Gastrocnemius medialis (tissue), 4 donors: ENCODE results near the gene GRIN3A. TPM values are rescaled to one million over a fixed set of nuclear protein-coding genes. Genes with fewer than 3 reads are reported as not detected.

Experiments used
- ATAC-seq, 2 donors: fragments of 150-250 bp; one replicate each; pipeline ENCODE4 v1.9.1; 2016
- DNase-seq, 2 donors: peaks; one replicate each; pipeline ENCODE4 v3.0.0-alpha.2; 2019
- H3K27ac ChIP-seq, 4 donors: fragments of 200-600 bp; sonication (generic); 1 replicate in 1 of 4; 2 replicates in 3 of 4; pipeline ENCODE4 v1.5.1; 2016 to 2018; ENCODE audit warnings: mild to moderate bottlenecking in 2 of 4, moderate library complexity in 1 of 4
- H3K27me3 ChIP-seq, 3 donors: fragments of 200-600 bp; sonication (generic) in 2 of 3; 1 replicate in 1 of 3; 2 replicates in 2 of 3; pipeline versions ENCODE4 v1.5.1 to v1.6.0; 2016 to 2019; ENCODE audit warnings: mild to moderate bottlenecking in 1 of 3, moderate library complexity in 1 of 3
- H3K36me3 ChIP-seq, 2 donors: fragments of 200-600 bp; sonication (generic) in 1 of 2; one replicate each; pipeline ENCODE4 v1.5.1; 2017 to 2018
- H3K4me1 ChIP-seq, 2 donors: fragments of 200-600 bp; sonication (generic) in 1 of 2; one replicate each; pipeline ENCODE4 v1.5.1; 2016 to 2017; ENCODE audit warnings: mild to moderate bottlenecking in 2 of 2
- H3K4me3 ChIP-seq, 4 donors: fragments of 200-600 bp; sonication (generic) in 3 of 4; 1 replicate in 1 of 4; 2 replicates in 3 of 4; pipeline ENCODE4 v1.5.1; 2016 to 2019; ENCODE audit warnings: mild to moderate bottlenecking in 2 of 4
- H3K9me3 ChIP-seq, 3 donors: fragments of 200-600 bp; sonication (generic) in 2 of 3; 1 replicate in 1 of 3; 2 replicates in 2 of 3; pipeline ENCODE4 v1.5.1; 2016 to 2019
- POLR2A ChIP-seq, 2 donors: fragments of 450-650 bp; IDR thresholded peaks; one replicate each; pipeline ENCODE4 v1.6.1; 2017; ENCODE audit warnings: antibody characterized with exemption in 2 of 2, mild to moderate bottlenecking in 2 of 2, moderate library complexity in 2 of 2
- in situ Hi-C, 4 donors: fragments of 200-750 bp; cut with MboI; loops; one replicate each; pipeline versions ENCODE4 v1.15.0 to v1.8.0; 2017; ENCODE audit warnings: low sequenced_read_pairs in 4 of 4
- intact Hi-C: fragments of 100-400 bp; cut with DNase I; formaldehyde crosslinking; loops from one replicate; pipeline ENCODE4 v1.15.1; 2023; ENCODE audit warnings: low total_unique reads
- total RNA-seq, 4 donors: library from RNA; depleted of rRNA; stranded (reverse); fragments of >200 nt; gene quantifications; one replicate each; pipeline versions ENCODE4 v1.1.0 to v1.2.3, GENCODE V29; 2016
- TF ChIP-seq, protein P1 (sequence below), 5 experiments: fragments of 450-650 bp in 3 of 5; fragments of 200-600 bp in 2 of 5; sonication (generic) in 2 of 5; IDR thresholded peaks in 4 of 5; conservative IDR thresholded peaks in 1 of 5; 1 replicate in 4 of 5; 2 replicates in 1 of 5; pipeline ENCODE4 v1.5.1; 2016 to 2019; ENCODE audit warnings: antibody characterized with exemption in 5 of 5, mild to moderate bottlenecking in 3 of 5, moderate library complexity in 3 of 5

GRIN3A gene
- total RNA-seq, 4 donors from 2014 or later = not detected

DNA sequence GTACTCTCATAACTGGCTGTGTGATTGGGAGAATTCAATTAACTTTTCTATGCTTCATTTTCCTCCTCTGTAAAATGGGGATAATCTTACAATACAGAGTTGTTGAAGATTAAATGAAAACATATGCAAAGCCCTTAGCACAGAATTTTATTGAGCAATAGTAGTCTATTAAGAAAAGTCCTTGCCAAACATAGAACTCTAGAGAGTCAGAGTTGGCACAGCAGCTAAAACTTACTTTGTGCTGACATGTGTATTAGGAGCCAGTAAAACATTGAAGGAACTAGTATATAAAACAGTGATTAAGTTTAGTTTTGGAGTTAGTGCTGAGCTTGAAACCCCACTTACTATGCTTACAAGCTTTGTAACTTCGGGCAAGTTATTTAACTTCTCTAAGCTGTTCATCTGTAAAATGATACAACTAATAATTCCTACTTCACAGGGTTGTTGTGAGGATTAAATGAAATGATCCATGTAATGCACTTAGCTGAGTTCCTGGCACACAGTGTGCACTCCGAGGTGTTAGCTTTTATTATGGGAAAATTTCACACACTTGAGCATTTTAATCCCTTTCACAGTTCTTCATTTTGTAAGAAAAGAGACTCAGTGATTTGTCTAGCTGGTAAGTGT is 20.0 kb upstream of the GRIN3A start:
- Histone ChIP-seq H3K4me3 (no peak overlapping the region), H3K27ac (no peak overlapping the region), H3K36me3 (no peaks in the 10 kb centered on the region), H3K4me1 (no peaks in the 10 kb centered on the region), H3K9me3 (no peaks in the 10 kb centered on the region), H3K27me3 (no peaks in the 10 kb centered on the region)
- no peak for TF ChIP-seq POLR2A (IDR thresholded peaks at IDR 0.05)
- TF ChIP-seq, protein P1, sequence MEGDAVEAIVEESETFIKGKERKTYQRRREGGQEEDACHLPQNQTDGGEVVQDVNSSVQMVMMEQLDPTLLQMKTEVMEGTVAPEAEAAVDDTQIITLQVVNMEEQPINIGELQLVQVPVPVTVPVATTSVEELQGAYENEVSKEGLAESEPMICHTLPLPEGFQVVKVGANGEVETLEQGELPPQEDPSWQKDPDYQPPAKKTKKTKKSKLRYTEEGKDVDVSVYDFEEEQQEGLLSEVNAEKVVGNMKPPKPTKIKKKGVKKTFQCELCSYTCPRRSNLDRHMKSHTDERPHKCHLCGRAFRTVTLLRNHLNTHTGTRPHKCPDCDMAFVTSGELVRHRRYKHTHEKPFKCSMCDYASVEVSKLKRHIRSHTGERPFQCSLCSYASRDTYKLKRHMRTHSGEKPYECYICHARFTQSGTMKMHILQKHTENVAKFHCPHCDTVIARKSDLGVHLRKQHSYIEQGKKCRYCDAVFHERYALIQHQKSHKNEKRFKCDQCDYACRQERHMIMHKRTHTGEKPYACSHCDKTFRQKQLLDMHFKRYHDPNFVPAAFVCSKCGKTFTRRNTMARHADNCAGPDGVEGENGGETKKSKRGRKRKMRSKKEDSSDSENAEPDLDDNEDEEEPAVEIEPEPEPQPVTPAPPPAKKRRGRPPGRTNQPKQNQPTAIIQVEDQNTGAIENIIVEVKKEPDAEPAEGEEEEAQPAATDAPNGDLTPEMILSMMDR (IDR thresholded peaks at IDR 0.05 in 4 of 5, conservative IDR thresholded peaks at IDR 0.05 in 1 of 5) = no peak
- in situ Hi-C loops (no loop called here), intact Hi-C loops (no loop called here)
- ATAC-seq (no peak), DNase-seq (no peak)

DNA sequence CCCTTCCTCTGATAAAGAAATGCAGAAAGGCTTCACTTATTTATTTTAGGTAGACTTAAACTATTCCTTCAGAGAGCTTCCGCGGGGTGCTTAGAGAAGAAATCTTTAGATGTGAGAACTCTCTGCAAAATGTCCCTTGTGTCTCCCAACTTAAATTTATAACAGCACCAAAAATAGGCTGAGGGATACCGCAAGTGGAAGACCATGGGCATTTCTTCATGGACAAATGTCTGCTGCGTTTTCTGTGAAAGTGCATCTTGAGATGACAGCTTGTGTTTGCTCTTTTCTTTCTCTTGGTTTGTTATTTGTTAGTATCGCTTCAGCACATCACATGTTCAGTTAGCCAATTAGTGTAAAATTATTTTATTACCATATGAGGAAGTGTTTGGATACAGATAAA is 15.3 kb upstream of the GRIN3A start:
- Histone ChIP-seq H3K4me3 (no peak overlapping the region), H3K27ac (no peak overlapping the region), H3K9me3 (no peaks in the 10 kb centered on the region), H3K27me3 (no peaks in the 10 kb centered on the region), H3K36me3 (no peaks in the 10 kb centered on the region), H3K4me1 (no peaks in the 10 kb centered on the region)
- TF ChIP-seq, protein P1 (IDR thresholded peaks at IDR 0.05 in 4 of 5, conservative IDR thresholded peaks at IDR 0.05 in 1 of 5) = no peak
- TF ChIP-seq POLR2A (IDR thresholded peaks at IDR 0.05) = no peak
- ATAC-seq (no peak), DNase-seq (no peak)
- in situ Hi-C loops (no loop called here), intact Hi-C loops (no loop called here)

DNA sequence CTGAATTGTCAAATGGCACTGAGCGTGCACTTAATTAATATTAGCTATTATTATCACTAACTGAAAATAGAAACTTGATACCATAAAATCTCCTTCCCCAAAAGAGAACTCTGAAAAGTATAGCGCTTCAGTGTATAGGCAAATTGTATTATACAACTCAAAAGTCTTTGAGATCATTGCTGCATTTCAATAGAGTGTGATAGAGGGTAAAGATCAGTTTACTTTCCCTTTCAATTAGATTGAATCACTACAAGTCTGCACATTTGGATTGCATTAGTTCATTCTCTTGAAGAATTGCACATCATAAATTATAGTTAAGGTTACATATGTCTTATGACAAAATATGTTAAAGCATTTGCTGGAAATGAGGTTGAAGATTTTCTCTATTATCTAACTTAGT is 13.4 kb upstream of the GRIN3A start:
- no peak for ATAC-seq
- Histone ChIP-seq H3K4me3 (no peak overlapping the region), H3K4me1 (no peaks in the 10 kb centered on the region), H3K9me3 (no peaks in the 10 kb centered on the region), H3K36me3 (no peaks in the 10 kb centered on the region), H3K27me3 (no peaks in the 10 kb centered on the region), H3K27ac (no peak overlapping the region)
- DNase-seq = no peak
- TF ChIP-seq POLR2A (IDR thresholded peaks at IDR 0.05) = no peak
- TF ChIP-seq, protein P1 (IDR thresholded peaks at IDR 0.05 in 4 of 5, conservative IDR thresholded peaks at IDR 0.05 in 1 of 5) = no peak
- in situ Hi-C loops (no loop called here), intact Hi-C loops (no loop called here)

DNA sequence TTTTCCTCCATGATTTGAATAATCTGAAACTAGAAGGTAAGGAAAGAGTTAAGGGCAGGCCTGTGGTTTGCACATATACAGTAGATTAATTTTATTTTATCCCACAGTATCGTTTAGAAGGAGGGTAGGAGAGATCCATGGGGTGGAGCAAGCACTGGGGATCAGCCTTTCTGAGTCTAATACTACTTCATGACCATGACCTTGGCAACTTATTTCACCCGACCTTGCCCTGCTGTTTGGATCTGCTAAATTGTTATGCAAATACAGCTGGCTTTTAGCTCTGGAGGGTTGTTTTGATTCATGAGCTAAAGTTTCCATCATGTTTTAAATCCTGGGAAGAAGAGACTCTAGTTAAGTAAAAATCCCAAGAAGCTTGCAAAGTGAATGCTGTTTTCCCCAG is 864 bp upstream of the GRIN3A start:
- TF ChIP-seq, protein P1 (IDR thresholded peaks at IDR 0.05 in 4 of 5, conservative IDR thresholded peaks at IDR 0.05 in 1 of 5) = no peak
- no peak for TF ChIP-seq POLR2A (IDR thresholded peaks at IDR 0.05)
- H3K27ac ChIP-seq = no peak overlapping the region
- H3K9me3 ChIP-seq = no peaks in the 10 kb centered on the region
- DNase-seq (no peak), ATAC-seq (no peak)
- no peaks in the 10 kb centered on the region for H3K36me3 ChIP-seq
- intact Hi-C loops (no loop called here), in situ Hi-C loops (loop anchor here in 1 of 4 donors (10.0 kb wide), 1 partner anchor 55 kb away; no protein-coding TSS in a partner anchor)
- H3K4me3 ChIP-seq = no peak overlapping the region
- no peaks in the 10 kb centered on the region for H3K4me1 ChIP-seq
- H3K27me3 ChIP-seq = peaks cover 30 to 49% (median 42%) of the 10 kb centered on the region in 3 donors
